GM18907 (cell line): ENCODE measurements around the gene AIFM3.
"Not testable (repeated sequence)": the region's sequence is repeated elsewhere in the genome, so short reads cannot be mapped to it uniquely, and the experiment has no call there.

Source experiments
- ATAC-seq: cut with Tn5 transposase; IDR thresholded peaks from one replicate; pipeline ENCODE4 v1.9.1; 2021; ENCODE audit warnings: mild to moderate bottlenecking, moderate library complexity; ENCODE audit not compliant: unreplicated experiment

The AIFM3 gene

DNA sequence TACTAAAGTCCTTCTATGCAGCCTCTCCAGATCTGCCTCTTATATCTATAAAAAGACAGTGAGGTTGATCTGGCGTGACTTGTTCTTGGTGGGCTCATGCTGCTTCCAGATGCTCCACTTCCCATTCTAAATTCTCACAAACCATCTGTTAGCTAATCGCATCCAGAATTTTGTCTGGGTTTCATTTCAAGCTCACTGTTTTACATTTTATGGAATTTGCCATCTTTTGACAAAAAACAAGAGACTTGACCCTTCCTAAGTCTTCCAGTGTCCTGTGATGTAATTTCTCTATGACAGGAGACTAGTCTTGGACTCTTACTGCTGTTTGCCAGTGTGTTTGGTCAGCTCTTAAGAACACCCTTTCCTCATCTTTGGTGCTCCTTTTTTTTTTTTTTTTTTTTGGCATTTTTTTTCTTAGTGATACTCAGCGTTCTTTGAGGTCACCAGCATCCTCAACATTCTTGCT lies 26.8 kb upstream of the AIFM3 start:
- no peak for ATAC-seq

- ATAC-seq: no peak
Observed at GRCh38 chr22:20940904-20941385, 26.1 kb upstream of the AIFM3 start.

GRCh38 chr22:20942203-20942902 lies 24.7 kb upstream of the AIFM3 start:
- ATAC-seq: not testable (repeated sequence)

GRCh38 chr22:20943104-20943933 lies 23.7 kb upstream of the AIFM3 start:
- ATAC-seq: no peak

- no peak for ATAC-seq
Observed at GRCh38 chr22:20944042-20944441, 23.0 kb upstream of the AIFM3 start.

GRCh38 chr22:20945578-20945934 lies 21.5 kb upstream of the AIFM3 start:
- no peak for ATAC-seq

DNA sequence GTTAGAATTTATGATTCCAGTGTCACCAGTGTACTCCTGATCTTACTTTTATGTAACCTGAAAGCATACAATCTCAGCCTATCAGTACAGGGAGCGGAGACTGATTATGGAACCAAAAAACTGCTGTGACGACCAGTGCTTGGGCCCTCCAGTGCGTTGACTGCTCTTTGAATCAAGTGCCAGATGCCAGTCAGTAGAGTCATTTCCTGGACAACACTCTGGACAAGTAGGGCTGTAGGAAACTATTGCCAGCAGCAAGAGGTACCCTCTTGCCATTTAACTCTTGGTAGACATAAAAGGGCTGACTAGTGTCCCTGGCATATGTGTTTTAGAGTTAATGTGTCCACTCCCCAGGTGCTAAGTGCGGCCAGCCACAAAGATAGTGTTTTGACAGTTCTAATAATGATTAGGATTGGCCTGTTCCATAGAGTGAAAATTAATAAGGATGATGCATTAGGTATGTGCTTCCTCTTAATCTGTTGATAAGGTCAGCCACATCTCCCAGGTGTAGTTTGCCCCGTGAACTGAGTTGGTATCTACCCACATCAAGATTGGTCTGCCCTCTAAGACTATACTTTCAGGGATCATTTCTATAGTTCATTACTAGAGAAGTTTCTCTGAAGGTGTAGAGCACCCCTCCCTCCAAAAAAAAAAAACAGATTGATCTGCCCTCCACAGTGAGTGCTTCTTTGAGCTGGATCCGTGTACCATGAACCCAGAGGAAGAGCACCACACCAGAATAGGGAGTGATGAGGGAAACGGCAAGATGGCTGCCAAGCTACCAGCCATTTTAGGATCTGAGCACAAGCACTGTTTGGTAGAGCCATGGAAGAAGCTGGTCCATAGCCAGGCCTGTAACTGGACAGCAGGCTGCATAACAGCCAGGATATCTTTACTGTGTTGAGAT lies 20.7 kb upstream of the AIFM3 start:
- no peak for ATAC-seq

DNA sequence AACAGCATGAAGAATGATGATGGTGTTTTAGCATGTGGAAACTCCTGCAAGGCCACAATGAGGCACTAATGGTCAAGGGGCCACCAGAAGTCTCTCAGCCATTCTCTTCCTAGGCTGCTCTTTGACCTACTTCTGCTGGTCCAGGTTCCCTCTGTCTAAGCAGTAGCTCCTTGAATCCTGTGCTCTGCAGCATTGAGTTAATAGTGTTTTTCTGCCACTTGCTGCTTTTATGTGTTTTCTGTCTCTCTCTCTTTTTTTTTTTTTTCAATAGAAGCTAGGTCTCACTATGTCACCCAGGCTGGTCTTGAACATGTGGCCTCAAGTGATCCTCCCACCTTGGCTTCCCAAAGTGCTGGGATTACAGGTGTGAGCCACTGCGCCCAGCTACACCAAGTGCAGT lies 20.1 kb upstream of the AIFM3 start:
- ATAC-seq: no peak

- ATAC-seq: no peak
Observed at GRCh38 chr22:20948450-20948849, 18.6 kb upstream of the AIFM3 start.

DNA sequence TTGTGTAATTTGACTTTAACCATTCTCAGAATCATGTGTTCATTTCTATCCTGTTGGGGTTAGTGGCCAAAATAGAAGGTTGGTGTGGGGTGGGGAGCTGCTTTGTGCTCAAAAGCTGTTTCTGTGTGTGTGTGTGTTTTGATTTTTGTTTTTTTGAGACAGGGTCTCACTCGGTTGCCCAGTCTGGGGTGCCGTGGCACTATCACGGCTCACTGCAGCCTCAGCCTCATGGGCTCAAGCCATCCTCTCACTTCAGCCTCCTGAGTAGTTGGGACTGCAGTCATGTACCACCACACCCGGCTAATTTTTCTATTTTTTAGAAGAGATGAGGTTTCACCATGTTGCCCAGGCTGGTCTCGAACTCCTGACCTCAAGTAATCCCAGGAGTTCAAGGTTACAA lies 18.1 kb upstream of the AIFM3 start:
- ATAC-seq: no peak

DNA sequence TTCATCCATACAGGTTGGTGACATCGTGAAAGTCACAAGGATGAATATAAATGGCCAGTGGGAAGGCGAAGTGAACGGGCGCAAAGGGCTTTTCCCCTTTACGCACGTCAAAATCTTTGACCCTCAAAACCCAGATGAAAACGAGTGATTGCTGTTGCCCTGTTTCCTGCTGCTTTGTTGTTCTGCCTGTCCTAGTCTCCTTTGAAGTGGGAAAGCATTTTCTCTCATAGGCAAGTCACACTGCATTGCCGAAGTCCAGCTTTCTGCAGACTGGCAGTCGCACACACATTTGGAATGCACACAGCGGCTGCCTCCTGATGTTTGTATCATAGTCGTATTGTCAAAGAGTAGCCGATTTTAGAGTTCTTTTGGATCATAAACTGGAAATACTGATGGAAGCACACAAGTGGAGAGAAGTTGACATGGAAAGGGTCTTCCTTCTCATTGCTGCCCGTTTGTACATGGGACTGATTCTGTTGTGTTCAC lies 17.3 kb upstream of the AIFM3 start:
- no peak for ATAC-seq

GRCh38 chr22:20951151-20951931 lies 15.7 kb upstream of the AIFM3 start:
- no peak for ATAC-seq

- no peak for ATAC-seq
Observed at GRCh38 chr22:20951932-20952380, 15.1 kb upstream of the AIFM3 start.

GRCh38 chr22:20952544-20953341 lies 14.3 kb upstream of the AIFM3 start:
- ATAC-seq: no peak

GRCh38 chr22:20953342-20953608 lies 13.8 kb upstream of the AIFM3 start:
- ATAC-seq: no peak

DNA sequence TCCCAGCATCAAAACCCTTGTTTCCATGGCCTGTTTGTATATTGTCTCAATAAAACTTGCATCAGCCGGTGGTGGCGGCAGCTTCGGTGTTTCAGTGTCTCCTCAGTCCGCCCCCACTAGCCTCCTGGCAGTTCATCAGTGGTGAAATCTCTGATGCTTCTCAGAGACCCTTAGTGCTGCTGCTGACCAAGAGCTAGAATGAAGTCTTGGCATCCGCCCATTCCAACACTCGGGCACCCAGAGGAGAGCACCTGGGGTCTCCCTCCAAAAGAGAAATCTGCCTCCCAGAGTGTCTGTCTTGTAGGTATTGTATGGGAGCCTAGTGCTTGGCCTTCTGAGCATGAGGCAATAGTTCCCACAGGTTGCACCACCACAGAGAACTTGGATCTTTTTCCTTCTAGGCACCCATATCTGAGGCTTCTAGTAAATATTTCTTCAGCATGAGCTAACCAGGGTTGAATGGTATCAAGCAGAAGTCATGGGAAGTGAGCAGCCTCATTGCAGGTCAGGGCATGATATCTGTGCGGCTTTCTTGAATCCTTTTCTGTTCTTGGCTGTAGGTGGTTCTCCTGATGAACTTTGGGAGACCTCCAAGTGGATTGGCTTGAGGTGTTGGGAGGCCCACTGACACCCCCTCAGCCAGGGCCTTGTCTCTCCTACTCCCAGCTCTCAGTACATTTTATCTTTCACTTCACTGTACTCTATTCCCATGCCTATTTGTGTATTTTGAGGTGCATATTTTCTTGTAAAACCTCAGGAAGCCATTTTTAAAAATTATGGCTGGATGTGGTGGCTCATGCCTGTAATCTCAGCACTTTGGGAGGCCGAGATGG lies 13.2 kb upstream of the AIFM3 start:
- ATAC-seq: no peak

GRCh38 chr22:20955548-20955947 lies 11.5 kb upstream of the AIFM3 start:
- ATAC-seq: no peak

DNA sequence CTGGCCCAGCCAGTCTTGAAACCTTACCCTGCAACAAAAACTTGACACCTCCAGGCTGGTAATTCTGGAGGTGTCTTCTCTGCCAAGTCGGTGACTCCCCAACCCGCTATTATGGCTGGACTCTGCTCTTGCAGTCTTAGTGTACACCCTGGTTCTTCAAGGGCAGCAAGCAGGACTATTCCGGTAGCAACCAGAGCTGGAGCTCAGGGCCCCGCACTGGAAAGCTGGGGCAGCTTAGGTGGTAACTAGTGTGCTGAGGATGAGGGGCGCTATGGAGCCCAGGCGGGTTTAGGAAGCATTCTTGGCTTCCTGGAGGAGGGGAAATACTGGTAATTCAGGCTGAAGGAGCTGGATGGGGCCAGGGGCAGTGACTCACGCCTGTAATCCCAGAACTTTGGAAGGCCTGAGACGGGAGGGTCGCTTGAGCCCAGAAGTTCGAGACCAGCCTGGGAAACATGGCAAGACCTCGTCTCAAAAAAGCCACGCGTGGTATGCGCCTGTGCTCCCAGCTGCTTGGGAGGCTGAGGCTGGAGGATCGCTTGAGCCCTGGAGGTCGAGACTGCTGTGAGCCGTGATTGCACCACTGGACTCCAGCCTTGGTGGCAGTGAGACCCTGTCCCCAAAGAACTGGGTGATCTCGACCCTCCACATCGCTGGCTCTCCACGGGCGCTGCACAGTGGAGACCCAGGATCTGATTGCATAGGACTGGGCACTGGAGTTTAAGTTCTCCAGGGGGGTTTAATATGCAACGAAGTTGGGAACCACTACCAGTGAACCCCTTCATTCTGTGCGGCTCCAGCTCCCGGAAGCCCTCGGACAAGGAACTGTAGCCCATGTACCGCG lies 10.6 kb upstream of the AIFM3 start:
- ATAC-seq: no peak
